ENCODE results near the gene ARHGEF3. TPM values are rescaled to one million over a fixed set of nuclear protein-coding genes. Genes with fewer than 3 reads are reported as not detected.
A peak's percentile ranks its signal among the peaks of the same experiment; 100 is the strongest.

ARHGEF3 gene
- total RNA-seq, 1 donor from 2014 or later = 6.9 TPM

DNA sequence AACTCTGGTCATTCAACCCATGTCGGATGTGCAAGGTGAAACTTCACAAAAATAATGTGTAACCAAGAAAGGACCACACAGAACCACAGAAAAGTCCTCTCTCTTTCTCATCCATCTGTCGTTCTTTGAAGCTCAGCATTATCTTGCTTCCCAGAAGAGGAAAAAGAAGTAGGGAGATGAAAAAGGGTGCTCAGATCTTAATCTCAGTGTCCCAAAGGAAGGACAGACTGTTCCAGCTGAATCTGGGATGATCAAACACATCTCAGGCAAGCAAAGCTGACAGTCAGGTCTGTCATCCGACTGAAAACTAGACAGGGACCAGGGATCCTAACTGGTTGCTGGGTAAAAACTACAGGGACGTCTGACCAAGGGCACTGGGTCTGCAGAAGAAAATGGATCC lies 16.2 kb downstream of the ARHGEF3 start:
- TF ChIP-seq, protein P1, sequence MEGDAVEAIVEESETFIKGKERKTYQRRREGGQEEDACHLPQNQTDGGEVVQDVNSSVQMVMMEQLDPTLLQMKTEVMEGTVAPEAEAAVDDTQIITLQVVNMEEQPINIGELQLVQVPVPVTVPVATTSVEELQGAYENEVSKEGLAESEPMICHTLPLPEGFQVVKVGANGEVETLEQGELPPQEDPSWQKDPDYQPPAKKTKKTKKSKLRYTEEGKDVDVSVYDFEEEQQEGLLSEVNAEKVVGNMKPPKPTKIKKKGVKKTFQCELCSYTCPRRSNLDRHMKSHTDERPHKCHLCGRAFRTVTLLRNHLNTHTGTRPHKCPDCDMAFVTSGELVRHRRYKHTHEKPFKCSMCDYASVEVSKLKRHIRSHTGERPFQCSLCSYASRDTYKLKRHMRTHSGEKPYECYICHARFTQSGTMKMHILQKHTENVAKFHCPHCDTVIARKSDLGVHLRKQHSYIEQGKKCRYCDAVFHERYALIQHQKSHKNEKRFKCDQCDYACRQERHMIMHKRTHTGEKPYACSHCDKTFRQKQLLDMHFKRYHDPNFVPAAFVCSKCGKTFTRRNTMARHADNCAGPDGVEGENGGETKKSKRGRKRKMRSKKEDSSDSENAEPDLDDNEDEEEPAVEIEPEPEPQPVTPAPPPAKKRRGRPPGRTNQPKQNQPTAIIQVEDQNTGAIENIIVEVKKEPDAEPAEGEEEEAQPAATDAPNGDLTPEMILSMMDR (IDR thresholded peaks at IDR 0.05) = no peak
- peaks cover 19% of the 10 kb centered on the region for H3K4me1 Mint-ChIP-seq (ENCODE audit: low read depth)
- no peak overlapping the region for H3K27ac Mint-ChIP-seq (ENCODE audit: unreplicated experiment)
- peaks cover 9% of the 10 kb centered on the region for H3K27me3 Mint-ChIP-seq (ENCODE audit: low read depth)
- no peaks in the 10 kb centered on the region for H3K9me3 Mint-ChIP-seq (ENCODE audit: low read depth)
- DNase-seq (ENCODE audit: low spot score) = no peak
- H3K4me3 Mint-ChIP-seq (ENCODE audit: unreplicated experiment) = no peak overlapping the region
- no peaks in the 10 kb centered on the region for H3K36me3 Mint-ChIP-seq (ENCODE audit: low read depth)

DNA sequence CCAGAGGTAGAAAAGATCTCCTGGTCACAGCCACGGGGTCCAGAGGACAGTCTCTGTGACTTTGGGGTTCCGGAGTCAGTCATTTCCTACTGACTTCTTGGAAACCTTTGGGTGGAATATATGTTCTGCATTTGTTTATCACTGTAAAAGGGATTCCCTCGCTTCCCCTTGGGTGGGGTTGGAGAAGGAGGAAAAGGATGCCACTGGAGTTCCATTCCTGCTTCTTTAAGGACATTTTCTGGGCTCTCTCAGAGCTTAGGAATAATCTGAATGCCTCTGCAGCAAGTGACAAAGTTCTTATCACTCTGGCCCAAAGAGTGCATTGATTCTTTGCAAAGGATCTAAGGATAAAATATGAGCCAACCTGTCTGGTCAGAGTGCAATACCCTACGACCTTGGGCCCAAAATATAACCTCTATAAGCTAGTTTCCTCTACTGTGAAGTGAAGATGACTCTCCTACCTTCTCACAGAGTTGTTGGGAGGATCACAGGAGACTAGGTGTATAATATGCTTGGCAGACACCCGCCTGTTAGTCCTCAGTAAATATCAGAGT lies 17.2 kb downstream of the ARHGEF3 start:
- Mint-ChIP-seq H3K9me3 (ENCODE audit: low read depth) (no peaks in the 10 kb centered on the region), H3K36me3 (ENCODE audit: low read depth) (no peaks in the 10 kb centered on the region), H3K27me3 (ENCODE audit: low read depth) (peaks cover 5% of the 10 kb centered on the region), H3K27ac (ENCODE audit: unreplicated experiment) (no peak overlapping the region), H3K4me3 (ENCODE audit: unreplicated experiment) (no peak overlapping the region), H3K4me1 (ENCODE audit: low read depth) (peaks cover 19% of the 10 kb centered on the region)
- DNase-seq (ENCODE audit: low spot score) = no peak
- TF ChIP-seq, protein P1 (IDR thresholded peaks at IDR 0.05) = no peak

DNA sequence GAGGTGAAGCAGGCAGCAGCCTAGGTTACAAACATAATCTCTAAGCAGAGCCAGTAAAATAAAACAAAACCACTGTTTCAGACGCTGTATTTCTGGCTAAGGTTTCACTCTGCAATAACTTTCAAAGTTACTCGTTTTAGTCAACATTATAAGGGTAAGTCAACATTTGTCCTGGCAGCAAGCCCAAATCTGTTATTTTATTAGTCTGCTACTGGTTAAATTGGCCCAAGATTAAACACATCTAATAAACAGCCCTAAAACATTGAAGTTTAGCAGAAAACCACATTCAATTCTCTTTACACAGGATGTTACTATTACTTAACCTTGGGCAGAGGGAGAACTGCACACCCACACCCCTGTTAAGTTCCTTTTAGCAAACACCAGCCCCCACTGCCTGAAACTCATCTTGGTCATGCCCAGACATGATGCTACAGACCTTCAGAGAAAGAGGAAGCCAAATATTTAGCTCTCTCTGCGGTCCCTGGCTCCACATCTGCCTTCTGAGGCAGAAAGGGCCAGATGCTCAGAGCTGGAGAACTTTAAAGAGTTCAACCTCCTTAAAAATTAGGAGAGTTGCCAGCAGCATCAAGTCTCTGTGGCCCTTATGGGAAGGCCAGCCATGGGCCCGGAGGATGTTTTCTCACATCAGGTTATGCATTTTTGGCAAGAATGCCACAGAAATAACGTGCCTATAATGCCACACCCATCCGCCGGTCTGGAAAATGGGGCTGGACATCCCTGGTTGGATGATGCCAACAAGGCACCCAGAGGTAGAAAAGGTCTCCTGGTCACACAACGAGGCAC lies 17.9 kb downstream of the ARHGEF3 start:
- peaks cover 19% of the 10 kb centered on the region for H3K4me1 Mint-ChIP-seq (ENCODE audit: low read depth)
- H3K27me3 Mint-ChIP-seq (ENCODE audit: low read depth) = peaks cover 8% of the 10 kb centered on the region
- DNase-seq (ENCODE audit: low spot score) = no peak
- H3K36me3 Mint-ChIP-seq (ENCODE audit: low read depth) = no peaks in the 10 kb centered on the region
- TF ChIP-seq, protein P1 (IDR thresholded peaks at IDR 0.05) = no peak
- peak overlapping the region; percentile 81 for H3K27ac Mint-ChIP-seq (ENCODE audit: unreplicated experiment)
- no peak overlapping the region for H3K4me3 Mint-ChIP-seq (ENCODE audit: unreplicated experiment)
- H3K9me3 Mint-ChIP-seq (ENCODE audit: low read depth) = no peaks in the 10 kb centered on the region

DNA sequence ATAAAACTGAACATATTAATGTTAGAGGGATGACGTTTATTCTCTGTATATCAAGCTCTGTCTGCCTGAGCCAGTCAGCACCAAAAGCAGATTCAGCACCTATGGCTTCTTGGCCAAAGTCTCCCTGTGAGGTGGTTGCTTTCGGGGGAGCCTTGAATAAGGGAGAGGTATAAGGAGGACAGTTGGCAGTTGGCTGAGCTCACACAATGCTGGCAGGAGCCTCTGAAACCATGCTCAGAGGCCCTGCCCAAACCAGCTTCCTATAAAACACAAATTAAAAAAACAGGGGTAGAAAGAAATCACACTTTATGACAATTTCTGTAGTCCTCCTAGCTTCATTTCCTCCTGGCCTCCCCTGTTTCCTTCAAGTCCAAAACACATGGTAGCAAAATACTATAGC lies 18.8 kb downstream of the ARHGEF3 start:
- Mint-ChIP-seq H3K4me1 (ENCODE audit: low read depth) (peaks cover 19% of the 10 kb centered on the region), H3K27me3 (ENCODE audit: low read depth) (peaks cover 5% of the 10 kb centered on the region), H3K4me3 (ENCODE audit: unreplicated experiment) (no peak overlapping the region), H3K9me3 (ENCODE audit: low read depth) (no peaks in the 10 kb centered on the region), H3K36me3 (ENCODE audit: low read depth) (no peaks in the 10 kb centered on the region), H3K27ac (ENCODE audit: unreplicated experiment) (no peak overlapping the region)
- no peak for DNase-seq (ENCODE audit: low spot score)
- TF ChIP-seq, protein P1 (IDR thresholded peaks at IDR 0.05) = no peak

DNA sequence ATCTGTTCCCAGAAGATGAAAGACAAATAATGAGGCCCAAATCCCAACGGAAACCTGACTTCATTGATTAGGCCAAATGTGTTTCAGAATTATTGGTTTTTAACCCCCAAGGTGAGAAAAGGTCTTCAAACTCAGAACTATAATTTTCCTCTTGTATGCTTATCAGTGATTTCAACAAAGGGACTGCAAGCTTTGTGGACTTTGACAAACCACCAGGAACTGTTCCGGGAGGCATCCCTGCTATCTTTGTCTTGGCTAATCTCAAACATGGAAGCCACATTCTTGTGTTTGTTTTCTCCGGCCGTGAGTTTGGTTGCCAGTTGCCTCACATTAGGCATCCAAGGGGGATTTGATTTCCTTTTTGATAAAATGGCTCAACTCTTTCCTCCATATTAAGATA lies 19.5 kb downstream of the ARHGEF3 start:
- Mint-ChIP-seq H3K36me3 (ENCODE audit: low read depth) (no peaks in the 10 kb centered on the region), H3K27ac (ENCODE audit: unreplicated experiment) (no peak overlapping the region), H3K27me3 (ENCODE audit: low read depth) (peaks cover 3% of the 10 kb centered on the region), H3K4me3 (ENCODE audit: unreplicated experiment) (no peak overlapping the region), H3K9me3 (ENCODE audit: low read depth) (no peaks in the 10 kb centered on the region), H3K4me1 (ENCODE audit: low read depth) (peaks cover 19% of the 10 kb centered on the region)
- DNase-seq (ENCODE audit: low spot score) = no peak
- TF ChIP-seq, protein P1 (IDR thresholded peaks at IDR 0.05) = no peak
